ENCODE measurements around the gene UGT1A7. TPM values are rescaled to one million over a fixed set of nuclear protein-coding genes. Genes with fewer than 3 reads are reported as not detected.

The UGT1A7 gene
- total and polyA plus RNA-seq, 9 of the 15 experiments (the other 6 are each of a cell fraction or from before 2014, with no cell fraction given) = not detected

GRCh38 chr2:233791151-233791882, 109.6 kb downstream of the UGT1A7 start (continued):
- TF ChIP-seq POLR2G (IDR thresholded peaks at IDR 0.05; ENCODE audit: low read depth, low read length) (no peak), CBX1 (IDR thresholded peaks at IDR 0.05; ENCODE audit: low read depth) (no peak), ZBTB11 (CRISPR knock-in tag; IDR thresholded peaks at IDR 0.05) (no peak), ZNF407 (IDR thresholded peaks at IDR 0.05; ENCODE audit: low read depth) (no peak)
